A549 (cell line): Measurements from ENCODE around the gene HS6ST3. TPM values are rescaled to one million over a fixed set of nuclear protein-coding genes. Genes with fewer than 3 reads are reported as not detected.

ENCODE experiments used
- ATAC-seq, 2 experiments: fragments of 200-7000 bp in 1 of 2; fragments of >200 bp in 1 of 2; cut with Nextera tagmentation in 1 of 2; cut with Tn5 transposase in 1 of 2; 3 replicates each; pipeline versions ENCODE4 v1.8.0 to v1.9.1; 2018 to 2020; ENCODE audit warnings: mild to moderate bottlenecking in 1 of 2, moderate library complexity in 1 of 2
- CTCF ChIA-PET: fragments of 300-600 bp; sonication (Branson Sonifier 250); formaldehyde crosslinking; extraction: SDS; loops from one replicate; lab custom pipeline; 2021; ENCODE audit warnings: antibody characterized with exemption, inconsistent platforms; lab: Yijun Ruan, JAX
- POLR2A ChIA-PET: fragments of 350-600 bp; formaldehyde crosslinking; extraction: SDS; loops from one replicate; lab custom pipeline; 2021; ENCODE audit warnings: antibody characterized with exemption, inconsistent platforms; lab: Yijun Ruan, JAX
- DNase-seq, 2 experiments: peaks; one replicate each; pipeline versions ENCODE4 v3.0.0 to v3.0.0-alpha.2; 2011 to 2016; ENCODE audit warnings: low read depth in 1 of 2, low spot score in 1 of 2
- FAIRE-seq: peaks from 2 replicates; lab custom pipeline; 2011; peaks lifted over from hg19 to GRCh38; lab: Jason Lieb, UNC
- H3K27ac ChIP-seq, 2 experiments: fragments of >200 bp; sonication (Bioruptor Twin); formaldehyde crosslinking; 3 replicates each; pipeline ENCODE4 v1.5.1; 2016 to 2017
- H3K4me1 ChIP-seq: fragments of >200 bp; sonication (Bioruptor Twin); formaldehyde crosslinking; 3 replicates; pipeline ENCODE4 v1.6.1; 2016
- H3K4me2 ChIP-seq: fragments of >200 bp; sonication (Bioruptor Twin); formaldehyde crosslinking; 3 replicates; pipeline ENCODE4 v1.6.1; 2016
- H3K4me3 ChIP-seq: fragments of >200 bp; sonication (Bioruptor Twin); formaldehyde crosslinking; 3 replicates; pipeline ENCODE4 v1.5.1; 2016
- H3K9me3 ChIP-seq: fragments of >200 bp; sonication (Bioruptor Twin); formaldehyde crosslinking; 3 replicates; pipeline ENCODE4 v1.6.1; 2016
- CBX8 ChIP-seq: fragments of 200-600 bp; sonication (generic); IDR thresholded peaks from 2 replicates; pipeline ENCODE4 v1.6.1; 2016
- CEBPB ChIP-seq, 2 experiments: fragments of >200 bp in 1 of 2; sonication (Bioruptor Twin) in 1 of 2; formaldehyde crosslinking in 1 of 2; IDR thresholded peaks; 2 replicates each; pipeline ENCODE4 v1.6.1; 2012 to 2016
- CHD2 ChIP-seq: fragments of 150-350 bp; IDR thresholded peaks from 2 replicates; pipeline ENCODE4 v1.6.1; 2014; ENCODE audit warnings: low read length; ENCODE audit not compliant: partially characterized antibody
- CHD4 ChIP-seq: fragments of 200-600 bp; sonication (generic); IDR thresholded peaks from 2 replicates; pipeline ENCODE4 v1.6.1; 2016; ENCODE audit warnings: antibody characterized with exemption, mild to moderate bottlenecking, borderline replicate concordance
- EHMT2 ChIP-seq: fragments of 200-600 bp; sonication (generic); IDR thresholded peaks from 2 replicates; pipeline ENCODE4 v1.6.1; 2016; ENCODE audit warnings: antibody characterized with exemption, low read depth, mild to moderate bottlenecking, moderate library complexity
- FOSB ChIP-seq: fragments of 250-450 bp; sonication (Bioruptor Pico); IDR thresholded peaks from 2 replicates; pipeline ENCODE4 v1.5.0; 2020; ENCODE audit warnings: mild to moderate bottlenecking, moderate library complexity
- FOSL2 ChIP-seq, 2 experiments: fragments of 450-650 bp in 1 of 2; fragments of >200 bp in 1 of 2; sonication (Bioruptor Twin) in 1 of 2; formaldehyde crosslinking; IDR thresholded peaks; 2 replicates each; pipeline versions ENCODE4 v1.5.0 to v1.6.1; 2016 to 2020; ENCODE audit warnings: mild to moderate bottlenecking in 1 of 2, moderate library complexity in 1 of 2
- HOXA7 ChIP-seq: fragments of 250-450 bp; sonication (Bioruptor Pico); IDR thresholded peaks from 2 replicates; pipeline ENCODE4 v1.5.0; 2020; ENCODE audit warnings: mild to moderate bottlenecking, moderate library complexity
- JUNB ChIP-seq: fragments of >200 bp; sonication (Bioruptor Twin); formaldehyde crosslinking; IDR thresholded peaks from 2 replicates; pipeline ENCODE4 v1.6.1; 2016
- KDM5A ChIP-seq: fragments of 200-600 bp; sonication (generic); IDR thresholded peaks from 2 replicates; pipeline ENCODE4 v1.6.1; 2016; ENCODE audit warnings: antibody characterized with exemption, mild to moderate bottlenecking
- MAFK ChIP-seq: fragments of 450-650 bp; IDR thresholded peaks from 2 replicates; pipeline ENCODE4 v1.6.1; 2014; ENCODE audit not compliant: partially characterized antibody
- NFE2L2 ChIP-seq: fragments of 150-350 bp; conservative IDR thresholded peaks from 2 replicates; pipeline ENCODE4 v1.6.1; 2014; ENCODE audit warnings: low read length
- POLR2AphosphoS2 ChIP-seq: conservative IDR thresholded peaks from 2 replicates; pipeline ENCODE4 v1.6.1; 2012; ENCODE audit warnings: low read length, improper control_type of control experiment, inconsistent platforms
- RAD21 ChIP-seq, 2 experiments: fragments of >200 bp in 1 of 2; sonication (Bioruptor Twin) in 1 of 2; formaldehyde crosslinking in 1 of 2; IDR thresholded peaks in 1 of 2; conservative IDR thresholded peaks in 1 of 2; 2 replicates in 1 of 2; 3 replicates in 1 of 2; pipeline ENCODE4 v1.6.1; 2012 to 2018; ENCODE audit warnings: inconsistent platforms in 1 of 2
- RARB ChIP-seq: fragments of 250-450 bp; sonication (Bioruptor Pico); IDR thresholded peaks from 2 replicates; pipeline ENCODE4 v1.8.0; 2021; ENCODE audit warnings: mild to moderate bottlenecking, moderate library complexity
- RNF2 ChIP-seq: fragments of 200-600 bp; sonication (generic); IDR thresholded peaks from 2 replicates; pipeline ENCODE4 v1.6.1; 2016; ENCODE audit warnings: low read depth, mild to moderate bottlenecking, antibody characterized with exemption, moderate library complexity, borderline replicate concordance
- TFCP2L1 ChIP-seq: fragments of 250-450 bp; sonication (Bioruptor Pico); IDR thresholded peaks from 2 replicates; pipeline ENCODE4 v1.5.0; 2021; ENCODE audit warnings: mild to moderate bottlenecking
- ZC3H11A ChIP-seq: fragments of 450-650 bp; IDR thresholded peaks from 2 replicates; pipeline ENCODE4 v1.6.1; 2014; ENCODE audit warnings: antibody characterized with exemption, mild to moderate bottlenecking
- ZFP36 ChIP-seq: fragments of 450-650 bp; IDR thresholded peaks from 2 replicates; pipeline ENCODE4 v1.6.1; 2014; ENCODE audit warnings: borderline replicate concordance; ENCODE audit not compliant: partially characterized antibody
- WGBS: methylation state at CpG from one replicate; pipeline ENCODE4 v1.1.6; 2017; ENCODE audit errors: missing lambda C conversion rate; 5-methylcytosine and 5-hydroxymethylcytosine counted together
- polyA plus RNA-seq, 4 experiments: library from polyadenylated mRNA; depleted of rRNA in 3 of 4; stranded (reverse); fragments of >200 nt; fragmentation: RNase III in 1 of 4; extraction: RNeasy Plus Mini Kit Qiagen cat#74134 plus additional on column Dnase treatment in 1 of 4; gene quantifications; 2 replicates in 3 of 4; 3 replicates in 1 of 4; pipeline ENCODE4 v1.2.3, GENCODE V29; 2011 to 2017
- TF ChIP-seq, protein P1 (sequence below): fragments of 250-450 bp; sonication (Bioruptor Pico); IDR thresholded peaks from 2 replicates; pipeline ENCODE4 v1.5.0; 2021; ENCODE audit warnings: mild to moderate bottlenecking, moderate library complexity, borderline replicate concordance
- TF ChIP-seq, protein P2 (sequence below): fragments of >200 bp; sonication (Bioruptor Twin); formaldehyde crosslinking; IDR thresholded peaks from 3 replicates; pipeline ENCODE4 v1.5.1; 2016
- TF ChIP-seq, protein P3 (sequence below): IDR thresholded peaks from 2 replicates; pipeline ENCODE4 v1.6.1; 2012
- TF ChIP-seq, protein P4 (sequence below): fragments of 450-650 bp; IDR thresholded peaks from 2 replicates; pipeline ENCODE4 v1.6.1; 2014; ENCODE audit warnings: antibody characterized with exemption
- TF ChIP-seq, protein P5 (sequence below): fragments of >200 bp; sonication (Bioruptor Twin); formaldehyde crosslinking; IDR thresholded peaks from 2 replicates; pipeline ENCODE4 v1.6.1; 2016

HS6ST3 gene
- polyA plus RNA-seq, 2 of the 4 experiments (the other 2 are of a cell fraction) = not detected

DNA sequence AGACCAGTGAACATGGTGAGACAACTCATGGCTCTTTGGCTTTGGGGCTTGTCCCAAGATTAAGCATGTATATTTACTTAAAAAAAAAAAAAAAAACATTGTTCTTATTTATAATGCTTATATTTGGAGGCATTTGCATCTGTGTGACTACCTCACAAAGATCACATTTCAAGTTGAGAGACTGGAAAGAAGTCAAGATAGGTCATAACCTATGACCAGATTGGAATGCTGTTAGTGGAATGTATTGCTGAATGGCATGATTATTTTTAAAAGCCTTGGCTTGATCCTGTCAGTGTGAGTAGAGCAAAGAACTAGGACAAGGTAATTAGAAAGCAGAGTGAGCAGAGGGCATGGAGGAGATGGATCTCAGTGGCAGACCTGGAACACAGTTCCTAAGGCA is 689.8 kb downstream of the HS6ST3 start (continued):
- TF ChIP-seq CHD2 = no peak

DNA sequence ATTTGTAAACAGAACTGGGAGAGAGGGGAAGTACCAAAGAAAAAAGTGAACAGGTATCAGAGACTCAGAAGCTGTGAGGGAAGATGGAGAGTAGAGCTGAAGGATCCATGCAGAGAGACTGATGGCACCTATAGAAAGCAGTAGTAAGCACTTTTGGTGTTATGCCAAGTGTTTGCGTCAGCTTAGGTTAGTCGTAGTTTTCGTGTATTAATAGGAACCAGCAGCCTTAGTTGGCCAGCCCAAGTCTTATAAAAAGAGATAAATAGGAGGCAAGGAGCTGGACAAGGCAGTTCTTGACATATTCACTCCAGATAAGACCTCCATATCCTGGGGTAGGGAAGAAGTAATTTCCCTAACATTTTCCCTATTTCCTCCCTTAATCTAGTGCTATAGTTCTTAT is 690.2 kb downstream of the HS6ST3 start:
- H3K9me3 ChIP-seq = no peaks in the 10 kb centered on the region
- no peak for ATAC-seq
- no peak for FAIRE-seq
- 19% methylated on average over 3 of the region's 3 CpGs for WGBS
- ChIA-PET POLR2A (no interaction called here), CTCF (no interaction called here)
- no peak overlapping the region for H3K4me2 ChIP-seq
- H3K4me3 ChIP-seq = no peak overlapping the region
- TF ChIP-seq, protein P1, sequence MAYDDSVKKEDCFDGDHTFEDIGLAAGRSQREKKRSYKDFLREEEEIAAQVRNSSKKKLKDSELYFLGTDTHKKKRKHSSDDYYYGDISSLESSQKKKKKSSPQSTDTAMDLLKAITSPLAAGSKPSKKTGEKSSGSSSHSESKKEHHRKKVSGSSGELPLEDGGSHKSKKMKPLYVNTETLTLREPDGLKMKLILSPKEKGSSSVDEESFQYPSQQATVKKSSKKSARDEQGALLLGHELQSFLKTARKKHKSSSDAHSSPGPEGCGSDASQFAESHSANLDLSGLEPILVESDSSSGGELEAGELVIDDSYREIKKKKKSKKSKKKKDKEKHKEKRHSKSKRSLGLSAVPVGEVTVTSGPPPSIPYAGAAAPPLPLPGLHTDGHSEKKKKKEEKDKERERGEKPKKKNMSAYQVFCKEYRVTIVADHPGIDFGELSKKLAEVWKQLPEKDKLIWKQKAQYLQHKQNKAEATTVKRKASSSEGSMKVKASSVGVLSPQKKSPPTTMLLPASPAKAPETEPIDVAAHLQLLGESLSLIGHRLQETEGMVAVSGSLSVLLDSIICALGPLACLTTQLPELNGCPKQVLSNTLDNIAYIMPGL (CRISPR knock-in tag) = no peak
- TF ChIP-seq CHD4 = no peak
- TF ChIP-seq CHD2 = no peak
- TF ChIP-seq HOXA7 (CRISPR knock-in tag) = no peak
- TF ChIP-seq, protein P2, sequence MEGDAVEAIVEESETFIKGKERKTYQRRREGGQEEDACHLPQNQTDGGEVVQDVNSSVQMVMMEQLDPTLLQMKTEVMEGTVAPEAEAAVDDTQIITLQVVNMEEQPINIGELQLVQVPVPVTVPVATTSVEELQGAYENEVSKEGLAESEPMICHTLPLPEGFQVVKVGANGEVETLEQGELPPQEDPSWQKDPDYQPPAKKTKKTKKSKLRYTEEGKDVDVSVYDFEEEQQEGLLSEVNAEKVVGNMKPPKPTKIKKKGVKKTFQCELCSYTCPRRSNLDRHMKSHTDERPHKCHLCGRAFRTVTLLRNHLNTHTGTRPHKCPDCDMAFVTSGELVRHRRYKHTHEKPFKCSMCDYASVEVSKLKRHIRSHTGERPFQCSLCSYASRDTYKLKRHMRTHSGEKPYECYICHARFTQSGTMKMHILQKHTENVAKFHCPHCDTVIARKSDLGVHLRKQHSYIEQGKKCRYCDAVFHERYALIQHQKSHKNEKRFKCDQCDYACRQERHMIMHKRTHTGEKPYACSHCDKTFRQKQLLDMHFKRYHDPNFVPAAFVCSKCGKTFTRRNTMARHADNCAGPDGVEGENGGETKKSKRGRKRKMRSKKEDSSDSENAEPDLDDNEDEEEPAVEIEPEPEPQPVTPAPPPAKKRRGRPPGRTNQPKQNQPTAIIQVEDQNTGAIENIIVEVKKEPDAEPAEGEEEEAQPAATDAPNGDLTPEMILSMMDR = no peak
- TF ChIP-seq NFE2L2 = no peak
- no peak for TF ChIP-seq JUNB
- TF ChIP-seq KDM5A = no peak
- no peak for TF ChIP-seq RAD21 (conservative IDR thresholded peaks at IDR 0.05 in 1 of 2, IDR thresholded peaks at IDR 0.05 in 1 of 2)
- TF ChIP-seq TFCP2L1 (CRISPR knock-in tag) = no peak
- TF ChIP-seq RARB (CRISPR knock-in tag) = no peak
- TF ChIP-seq, protein P3, sequence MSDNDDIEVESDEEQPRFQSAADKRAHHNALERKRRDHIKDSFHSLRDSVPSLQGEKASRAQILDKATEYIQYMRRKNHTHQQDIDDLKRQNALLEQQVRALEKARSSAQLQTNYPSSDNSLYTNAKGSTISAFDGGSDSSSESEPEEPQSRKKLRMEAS = no peak
- TF ChIP-seq, protein P4, sequence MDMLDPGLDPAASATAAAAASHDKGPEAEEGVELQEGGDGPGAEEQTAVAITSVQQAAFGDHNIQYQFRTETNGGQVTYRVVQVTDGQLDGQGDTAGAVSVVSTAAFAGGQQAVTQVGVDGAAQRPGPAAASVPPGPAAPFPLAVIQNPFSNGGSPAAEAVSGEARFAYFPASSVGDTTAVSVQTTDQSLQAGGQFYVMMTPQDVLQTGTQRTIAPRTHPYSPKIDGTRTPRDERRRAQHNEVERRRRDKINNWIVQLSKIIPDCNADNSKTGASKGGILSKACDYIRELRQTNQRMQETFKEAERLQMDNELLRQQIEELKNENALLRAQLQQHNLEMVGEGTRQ = no peak
- no peak for TF ChIP-seq EHMT2
- no peak for TF ChIP-seq FOSB (CRISPR knock-in tag)
- no peak for TF ChIP-seq FOSL2 (IDR thresholded peaks at IDR 0.05)
- TF ChIP-seq FOSL2 (CRISPR knock-in tag; IDR thresholded peaks at IDR 0.05) = no peak
- TF ChIP-seq MAFK = no peak
- no peak for TF ChIP-seq RNF2
- TF ChIP-seq ZFP36 = no peak
- TF ChIP-seq, protein P5, sequence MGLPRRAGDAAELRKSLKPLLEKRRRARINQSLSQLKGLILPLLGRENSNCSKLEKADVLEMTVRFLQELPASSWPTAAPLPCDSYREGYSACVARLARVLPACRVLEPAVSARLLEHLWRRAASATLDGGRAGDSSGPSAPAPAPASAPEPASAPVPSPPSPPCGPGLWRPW = no peak
- no peaks in the 10 kb centered on the region for H3K4me1 ChIP-seq
- H3K27ac ChIP-seq = no peak overlapping the region
- DNase-seq = no peak

DNA sequence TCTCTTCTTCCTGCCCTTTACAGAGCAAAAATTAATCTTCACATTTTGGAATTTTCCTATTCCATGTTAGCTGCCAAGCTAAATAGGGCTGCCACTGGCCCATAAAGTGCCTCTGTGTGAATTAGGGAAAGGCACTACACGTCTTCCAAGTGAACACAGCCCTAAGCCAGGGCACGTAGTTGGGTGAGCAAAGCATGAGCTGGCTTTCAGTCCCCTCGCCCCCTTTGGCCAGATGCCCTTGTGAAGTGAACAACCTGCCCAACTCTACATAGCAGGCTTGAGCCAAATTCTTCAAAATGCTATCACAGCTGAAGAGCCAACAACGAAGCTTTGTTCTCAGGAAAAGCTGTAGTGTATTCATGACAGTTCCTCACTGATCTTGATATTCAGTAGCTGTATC is 691.2 kb downstream of the HS6ST3 start:
- POLR2A ChIA-PET = no interaction called here
- FAIRE-seq (no peak), DNase-seq (no peak), ATAC-seq (no peak)
- TF ChIP-seq ZC3H11A (no peak), POLR2AphosphoS2 (no peak), CEBPB (IDR thresholded peaks at IDR 0.05) (no peak), TFCP2L1 (CRISPR knock-in tag) (no peak), CBX8 (no peak)
- CTCF ChIA-PET = no interaction called here
- Histone ChIP-seq H3K9me3 (no peaks in the 10 kb centered on the region), H3K27ac (no peak overlapping the region), H3K4me2 (no peak overlapping the region), H3K4me3 (no peak overlapping the region), H3K4me1 (no peaks in the 10 kb centered on the region)
- WGBS = 4% methylated on average over 4 of the region's 4 CpGs
